ENCODE measurements around the gene FANCE.
"Not testable (repeated sequence)": the region's sequence is repeated elsewhere in the genome, so short reads cannot be mapped to it uniquely, and the experiment has no call there.

FANCE gene

GRCh38 chr6:35500782-35501181 is 48.6 kb downstream of the FANCE start:
- DNase-seq, result no peak

GRCh38 chr6:35501784-35502183 is 49.6 kb downstream of the FANCE start:
- no peak for DNase-seq

- DNase-seq, result no peak
Observed at GRCh38 chr6:35503534-35503933, 51.4 kb downstream of the FANCE start.

GRCh38 chr6:35505999-35506412 is 53.9 kb downstream of the FANCE start:
- no peak for DNase-seq

- DNase-seq, result no peak
Observed at GRCh38 chr6:35506536-35506935, 54.4 kb downstream of the FANCE start.

- no peak for DNase-seq
Observed at GRCh38 chr6:35507221-35507620, 55.1 kb downstream of the FANCE start.

- no peak for DNase-seq
Observed at GRCh38 chr6:35508027-35508426, 55.9 kb downstream of the FANCE start.

- DNase-seq, result no peak
Observed at GRCh38 chr6:35508542-35508941, 56.4 kb downstream of the FANCE start.

GRCh38 chr6:35510916-35511561 is 58.9 kb downstream of the FANCE start:
- no peak for DNase-seq

GRCh38 chr6:35511562-35511941 is 59.4 kb downstream of the FANCE start:
- no peak for DNase-seq

- no peak for DNase-seq
Observed at GRCh38 chr6:35512006-35512405, 59.9 kb downstream of the FANCE start.

GRCh38 chr6:35512740-35513139 is 60.6 kb downstream of the FANCE start, which contains the start of gene TULP1:
TSS of gene TULP1 (minus strand) at chr6:35512896. CDS start at chr6:35512858, 38 bp downstream.
- no peak for DNase-seq

GRCh38 chr6:35514587-35514986 is 62.4 kb downstream of the FANCE start:
- no peak for DNase-seq

- DNase-seq, result not testable (repeated sequence)
Observed at GRCh38 chr6:35515939-35516338, 63.8 kb downstream of the FANCE start.
